NB4 (cell line): ENCODE data around the gene CARD19.

Source experiments
- DNase-seq: peaks from one replicate; pipeline ENCODE4 v3.0.0; 2010; ENCODE audit warnings: low read depth
- H3K4me3 ChIP-seq: one replicate; pipeline ENCODE4 v1.5.1; 2011; ENCODE audit warnings: mild to moderate bottlenecking, low read depth, low read length, moderate library complexity
- CTCF ChIP-seq: IDR thresholded peaks from one replicate; pipeline ENCODE4 v1.5.1; 2012; ENCODE audit warnings: low read depth, low read length
- MYC ChIP-seq: IDR thresholded peaks from 2 replicates; pipeline ENCODE4 v1.6.1; 2011; ENCODE audit warnings: low read depth, low read length
- POLR2A ChIP-seq: IDR thresholded peaks from 2 replicates; pipeline ENCODE4 v1.6.1; 2011; ENCODE audit warnings: mild to moderate bottlenecking; ENCODE audit not compliant: insufficient read length; ENCODE audit errors: extremely low read depth
- TF ChIP-seq, protein P1 (sequence below): IDR thresholded peaks from 2 replicates; pipeline ENCODE4 v1.6.1; 2011; ENCODE audit warnings: low read depth, low read length

The CARD19 gene

DNA sequence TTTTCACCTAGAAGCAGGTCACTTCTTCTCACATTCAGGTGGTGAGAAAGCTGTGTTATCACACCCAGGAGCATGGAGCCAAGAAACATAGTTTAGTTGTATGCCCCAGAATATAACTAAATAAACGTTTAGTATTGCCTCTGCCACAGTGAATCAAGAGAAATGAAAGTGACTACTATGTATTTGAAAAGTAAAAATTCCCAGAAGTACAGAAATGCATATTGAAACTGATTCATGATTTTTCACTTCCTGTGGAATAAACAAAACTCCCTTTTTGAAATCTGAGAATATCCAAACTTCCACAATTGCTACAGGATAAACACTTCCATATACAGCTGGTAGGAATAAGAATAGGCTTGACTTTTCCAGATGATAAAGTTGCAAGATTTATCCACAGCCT is 53.3 kb downstream of the CARD19 start:
- TF ChIP-seq CTCF, result no peak
- TF ChIP-seq, protein P1, sequence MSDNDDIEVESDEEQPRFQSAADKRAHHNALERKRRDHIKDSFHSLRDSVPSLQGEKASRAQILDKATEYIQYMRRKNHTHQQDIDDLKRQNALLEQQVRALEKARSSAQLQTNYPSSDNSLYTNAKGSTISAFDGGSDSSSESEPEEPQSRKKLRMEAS, result no peak
- no peak for TF ChIP-seq POLR2A
- TF ChIP-seq MYC, result no peak
- no peak overlapping the region for H3K4me3 ChIP-seq
- no peak for DNase-seq

DNA sequence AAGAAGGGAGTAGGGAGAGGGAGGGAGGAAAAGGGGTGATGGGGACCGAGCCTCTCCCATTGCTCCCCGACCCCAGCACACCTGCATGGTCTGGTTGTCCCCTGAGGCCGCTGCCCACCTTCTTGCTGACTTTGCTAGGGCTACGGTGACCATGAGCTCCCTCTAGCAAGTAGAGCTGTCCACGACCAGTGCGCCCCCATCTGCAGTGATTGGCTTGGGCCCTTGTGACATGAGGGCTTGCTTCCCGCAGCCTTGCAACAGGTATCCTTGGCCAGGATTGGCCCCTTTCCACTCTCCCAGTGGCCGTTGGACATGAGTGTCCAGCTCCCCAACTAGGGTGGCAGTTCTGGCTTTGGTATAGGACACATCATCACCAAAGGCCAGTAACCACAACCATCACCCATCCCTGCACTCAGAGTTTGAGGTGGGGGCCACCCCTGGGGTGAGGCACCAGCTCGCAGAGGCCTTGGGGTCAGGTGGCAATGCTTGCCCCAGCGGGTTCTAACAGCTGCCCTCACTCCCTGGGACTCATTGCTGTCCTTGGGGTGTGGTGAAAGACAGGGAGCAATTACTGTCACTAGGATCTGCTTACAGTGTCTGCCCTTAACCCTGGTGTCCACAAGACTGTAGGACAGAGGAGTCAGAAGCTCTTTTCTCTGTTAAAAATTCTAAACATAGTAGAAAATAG is 55.2 kb downstream of the CARD19 start:
- H3K4me3 ChIP-seq, result no peak overlapping the region
- no peak for DNase-seq
- TF ChIP-seq, protein P1, result no peak
- TF ChIP-seq POLR2A (no peak), MYC (no peak), CTCF (no peak)

DNA sequence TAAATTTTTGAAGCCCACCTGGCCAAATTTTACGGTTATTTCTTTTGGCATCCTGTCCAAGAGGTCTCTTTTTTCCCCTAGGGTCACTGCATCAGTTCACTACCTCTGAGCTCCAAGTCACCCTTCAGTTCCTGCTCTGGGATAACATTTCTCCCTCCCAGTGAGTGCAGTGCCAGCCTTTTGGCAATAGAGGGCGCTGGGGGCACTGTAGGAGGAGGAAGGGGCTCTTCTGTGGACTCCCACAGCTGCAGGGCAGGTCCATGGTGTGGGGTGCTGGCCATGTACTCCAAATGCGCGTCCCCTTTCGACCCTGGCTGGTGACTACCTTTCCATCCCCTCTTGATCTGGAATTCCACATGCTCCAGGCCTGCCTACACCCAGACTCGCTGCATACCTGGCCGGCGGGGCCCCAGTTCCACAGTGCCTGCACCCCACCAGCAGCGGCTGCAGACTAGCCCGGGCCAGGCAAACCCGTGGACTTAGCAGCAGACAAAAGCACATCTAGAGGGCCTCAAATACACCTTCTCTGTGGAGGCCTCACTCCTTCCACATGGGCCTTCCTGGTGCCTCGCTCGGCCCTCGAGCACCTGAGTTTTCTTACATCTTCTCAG is 58.4 kb downstream of the CARD19 start:
- H3K4me3 ChIP-seq, result no peak overlapping the region
- TF ChIP-seq MYC (no peak), CTCF (peak; percentile 88)
- peak; percentile 61 for DNase-seq

DNA sequence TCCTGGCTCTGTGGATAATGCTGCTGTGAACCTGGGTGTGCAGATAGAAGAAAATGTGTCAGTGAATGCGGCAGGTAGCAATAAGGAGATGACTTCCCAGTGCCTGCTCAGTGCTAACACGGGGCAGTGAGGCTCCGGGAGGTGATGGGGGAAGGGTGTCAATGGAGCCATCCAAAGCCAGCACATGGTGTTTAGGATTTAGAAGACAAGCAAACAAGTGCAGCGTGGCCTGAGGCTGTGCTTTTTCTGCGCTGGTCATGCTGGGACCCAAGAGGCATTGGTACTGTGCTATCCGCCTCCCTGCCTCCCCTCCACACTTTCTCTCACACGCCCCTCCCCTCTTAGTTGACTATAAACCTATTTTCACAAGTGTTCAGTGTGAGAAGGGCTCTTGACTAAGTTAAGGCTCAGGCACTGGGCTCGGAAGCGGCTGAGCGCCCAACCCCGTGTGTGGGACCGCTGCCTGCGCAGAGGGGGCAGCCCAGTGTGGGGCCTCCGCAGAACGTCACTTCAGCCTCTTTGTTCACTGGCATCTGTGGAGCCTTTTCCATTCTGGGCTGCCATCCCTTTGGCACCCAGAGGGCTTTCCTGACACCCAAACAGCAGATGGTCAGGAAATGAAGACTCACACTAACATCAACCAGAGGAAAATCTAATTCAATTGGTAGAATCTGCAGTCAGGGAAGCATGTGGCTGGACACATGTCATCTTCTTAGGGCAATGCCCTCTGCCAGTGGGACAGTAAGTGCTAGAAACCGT is 59.9 kb downstream of the CARD19 start:
- no peak for DNase-seq
- TF ChIP-seq, protein P1, result no peak
- TF ChIP-seq MYC (no peak), POLR2A (no peak), CTCF (no peak)
- no peak overlapping the region for H3K4me3 ChIP-seq

- TF ChIP-seq, protein P1, result no peak
- TF ChIP-seq POLR2A, result no peak
- TF ChIP-seq CTCF, result no peak
- no peak for TF ChIP-seq MYC
- DNase-seq, result no peak
- H3K4me3 ChIP-seq, result no peak overlapping the region
Observed at GRCh38 chr9:93156475-93157008, 60.5 kb downstream of the CARD19 start.
